NAMALWA (cell line): ENCODE results near the gene GFOD2.
"Not testable (repeated sequence)": the region's sequence is repeated elsewhere in the genome, so short reads cannot be mapped to it uniquely, and the experiment has no call there.

Experiments used
- DNase-seq: peaks from one replicate; pipeline ENCODE4 v3.0.0-alpha.2; 2015; ENCODE audit warnings: low spot score

GFOD2 gene, protein sequence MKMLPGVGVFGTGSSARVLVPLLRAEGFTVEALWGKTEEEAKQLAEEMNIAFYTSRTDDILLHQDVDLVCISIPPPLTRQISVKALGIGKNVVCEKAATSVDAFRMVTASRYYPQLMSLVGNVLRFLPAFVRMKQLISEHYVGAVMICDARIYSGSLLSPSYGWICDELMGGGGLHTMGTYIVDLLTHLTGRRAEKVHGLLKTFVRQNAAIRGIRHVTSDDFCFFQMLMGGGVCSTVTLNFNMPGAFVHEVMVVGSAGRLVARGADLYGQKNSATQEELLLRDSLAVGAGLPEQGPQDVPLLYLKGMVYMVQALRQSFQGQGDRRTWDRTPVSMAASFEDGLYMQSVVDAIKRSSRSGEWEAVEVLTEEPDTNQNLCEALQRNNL

DNA sequence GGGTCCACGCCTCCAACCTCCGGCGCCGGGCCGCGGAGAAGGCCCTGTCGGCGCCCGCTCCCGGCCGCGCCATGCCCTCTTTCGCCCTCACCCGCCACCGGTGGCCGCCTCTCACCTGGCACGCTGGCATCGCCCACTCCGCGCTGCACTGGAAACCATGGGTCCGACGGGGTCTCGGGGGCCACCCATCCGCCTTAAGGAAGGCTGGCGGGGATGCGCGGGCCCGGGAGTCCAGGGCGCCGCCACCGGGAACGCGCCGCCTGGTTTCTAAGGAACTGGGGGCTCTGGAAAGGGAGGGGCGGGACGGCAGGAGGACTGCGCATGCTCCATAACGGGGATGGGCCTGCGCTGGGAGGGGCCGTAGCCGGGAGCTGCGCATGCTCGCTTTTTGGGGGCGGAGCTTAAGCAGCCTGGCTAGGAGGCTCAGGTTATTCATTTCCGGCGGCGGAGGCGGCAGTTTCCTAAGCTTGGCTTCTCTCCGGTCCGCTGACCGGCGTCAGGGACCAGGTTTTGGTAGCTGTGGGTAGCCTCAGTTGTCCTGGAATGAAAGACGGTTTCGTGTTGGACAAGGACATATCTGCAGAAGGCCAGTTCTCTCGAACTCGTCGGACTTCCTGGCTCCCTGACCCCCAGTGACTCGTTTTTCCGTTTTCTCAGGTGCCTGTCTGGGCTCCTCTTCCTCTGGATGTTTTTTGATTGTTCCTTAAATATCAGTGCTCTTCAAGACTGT, at the start of gene GFOD2:
GFOD2 (minus strand) TSS at position 269 of the 730 bp plus-strand sequence. CDS start 33,601 bp downstream, outside the sequence.
- DNase-seq = peak; percentile 94

DNA sequence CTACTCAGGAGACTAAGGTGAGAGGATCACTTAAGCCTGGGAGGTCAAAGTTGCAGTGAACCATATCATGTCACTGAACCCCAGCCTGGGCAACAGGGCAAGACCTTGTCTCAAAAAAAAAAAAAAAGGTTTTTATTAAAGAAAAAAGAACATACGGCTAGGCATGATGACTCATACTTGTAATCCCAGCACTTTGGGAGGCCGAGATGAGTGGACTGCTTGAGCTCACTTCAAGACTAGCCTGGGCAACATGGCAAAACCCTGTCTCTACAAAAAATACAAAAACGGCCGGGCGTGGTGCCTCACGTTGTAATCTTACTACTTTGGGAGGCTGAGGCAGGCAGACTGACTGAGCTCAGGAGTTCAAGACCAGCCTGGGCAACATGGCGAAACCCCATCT, 48.8 kb upstream of the GFOD2 start:
- no peak for DNase-seq

DNA sequence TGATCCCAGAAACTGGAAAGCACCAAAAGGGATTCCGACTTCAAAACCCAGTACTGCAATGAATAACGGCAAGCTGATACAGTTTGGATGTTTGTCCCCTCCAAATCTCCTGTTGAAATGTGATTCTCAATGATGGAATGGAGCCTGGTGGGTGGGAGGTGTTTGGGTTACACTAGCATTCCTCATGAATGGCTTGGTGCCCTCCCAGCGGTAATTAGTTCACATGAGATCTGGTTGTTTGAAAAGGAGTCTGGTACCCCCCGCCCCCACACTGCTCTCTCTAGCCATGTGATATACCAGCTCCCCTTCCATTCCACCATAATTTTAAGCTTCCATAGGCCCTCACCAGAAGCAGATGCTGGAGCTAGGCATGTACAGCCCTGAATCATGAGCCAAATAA, 47.2 kb upstream of the GFOD2 start:
- no peak for DNase-seq

DNA sequence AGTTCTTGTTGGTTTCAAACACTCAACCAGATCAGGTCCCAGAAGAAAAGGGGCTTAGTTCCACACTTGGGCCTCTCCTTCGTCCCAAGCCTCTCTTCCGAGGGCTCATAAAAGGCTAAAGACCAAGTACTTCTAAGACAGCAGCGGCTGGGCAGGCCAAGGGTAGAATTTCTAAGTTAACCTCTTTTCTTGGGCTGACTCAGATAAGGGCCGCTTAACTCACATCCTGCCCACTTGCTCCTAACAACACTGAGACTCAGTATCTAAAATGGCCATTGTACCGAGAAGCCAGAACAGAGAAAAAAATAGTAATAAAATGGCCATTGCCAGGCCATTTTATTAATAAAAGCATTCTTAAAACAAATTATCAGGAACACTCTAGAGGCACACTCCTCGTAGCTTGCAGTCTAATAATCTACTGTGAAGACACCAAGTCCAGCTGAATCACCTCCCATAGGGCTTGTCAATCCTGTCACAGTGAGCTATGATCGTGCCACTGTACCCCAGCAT, 45.1 kb upstream of the GFOD2 start:
- no peak for DNase-seq

DNA sequence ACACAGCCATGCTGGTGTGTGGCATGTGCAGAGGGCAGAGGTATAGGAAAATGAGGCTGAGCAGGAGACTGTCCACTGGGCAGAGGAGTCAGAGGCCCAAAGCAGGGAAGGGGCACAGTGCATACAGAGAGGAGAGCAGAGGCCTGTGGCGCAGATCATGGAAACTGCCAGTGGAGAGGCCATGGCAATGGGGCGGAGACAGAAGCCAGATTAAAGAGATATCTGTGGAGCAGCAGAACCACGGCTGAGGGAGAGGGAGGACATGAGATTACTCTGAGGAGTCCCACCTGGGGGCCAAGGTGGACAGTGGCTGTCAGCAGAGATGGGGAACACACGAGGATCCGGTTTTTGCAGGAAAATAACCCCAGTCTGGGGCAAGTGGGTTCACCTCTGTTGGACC, 44.0 kb upstream of the GFOD2 start:
- no peak for DNase-seq

DNA sequence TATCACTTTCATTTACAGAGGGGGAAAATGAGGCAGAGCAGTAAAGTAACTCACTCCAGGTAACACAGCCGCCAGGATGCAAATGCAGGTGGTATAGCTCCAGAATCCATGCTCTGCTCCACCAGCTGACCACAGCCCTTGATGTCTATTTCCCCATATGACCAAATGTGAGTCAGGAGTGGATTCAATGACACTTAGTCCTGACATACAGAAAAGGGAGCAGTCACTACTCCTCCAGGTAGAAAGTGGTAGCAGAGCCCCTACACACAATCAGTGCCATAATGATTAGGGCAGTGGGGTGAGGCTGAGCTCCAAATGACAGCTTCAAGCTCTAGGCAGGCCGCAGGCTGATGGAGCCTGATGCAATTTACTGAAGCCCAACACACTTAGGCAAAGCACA, 43.3 kb upstream of the GFOD2 start:
- no peak for DNase-seq

DNA sequence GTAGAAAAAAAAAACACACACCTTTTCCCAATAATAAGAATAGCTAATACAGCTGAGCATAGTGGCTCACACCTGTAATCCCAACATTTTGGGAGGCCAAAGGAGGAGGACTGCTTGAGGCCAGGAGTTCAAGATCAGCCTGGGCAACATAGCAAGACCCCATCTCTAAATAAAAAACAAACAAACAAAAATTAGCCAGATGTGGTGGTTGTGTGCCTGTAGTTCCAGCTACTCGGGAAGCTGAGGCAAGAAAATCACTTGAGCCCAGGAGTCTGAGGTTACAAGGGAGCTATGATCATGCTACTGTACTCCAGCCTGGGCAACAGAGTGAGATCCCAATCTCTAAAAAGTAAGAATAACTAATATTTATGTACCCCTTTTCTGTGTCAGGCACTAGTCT, 42.8 kb upstream of the GFOD2 start:
- no peak for DNase-seq

DNA sequence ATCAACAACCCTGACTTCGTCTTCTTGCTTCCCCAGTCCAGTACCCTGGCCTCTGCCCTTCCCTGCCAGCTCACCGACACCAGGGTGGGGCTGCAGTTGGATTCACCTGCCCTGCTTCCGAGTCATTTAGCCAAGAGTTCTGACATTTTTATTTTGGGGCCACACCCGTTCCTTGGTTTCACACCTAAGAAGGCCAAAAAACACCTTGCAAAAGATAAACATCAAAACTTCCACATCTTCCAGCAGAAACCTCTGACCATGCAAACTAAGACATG, 41.8 kb upstream of the GFOD2 start:
- no peak for DNase-seq

DNA sequence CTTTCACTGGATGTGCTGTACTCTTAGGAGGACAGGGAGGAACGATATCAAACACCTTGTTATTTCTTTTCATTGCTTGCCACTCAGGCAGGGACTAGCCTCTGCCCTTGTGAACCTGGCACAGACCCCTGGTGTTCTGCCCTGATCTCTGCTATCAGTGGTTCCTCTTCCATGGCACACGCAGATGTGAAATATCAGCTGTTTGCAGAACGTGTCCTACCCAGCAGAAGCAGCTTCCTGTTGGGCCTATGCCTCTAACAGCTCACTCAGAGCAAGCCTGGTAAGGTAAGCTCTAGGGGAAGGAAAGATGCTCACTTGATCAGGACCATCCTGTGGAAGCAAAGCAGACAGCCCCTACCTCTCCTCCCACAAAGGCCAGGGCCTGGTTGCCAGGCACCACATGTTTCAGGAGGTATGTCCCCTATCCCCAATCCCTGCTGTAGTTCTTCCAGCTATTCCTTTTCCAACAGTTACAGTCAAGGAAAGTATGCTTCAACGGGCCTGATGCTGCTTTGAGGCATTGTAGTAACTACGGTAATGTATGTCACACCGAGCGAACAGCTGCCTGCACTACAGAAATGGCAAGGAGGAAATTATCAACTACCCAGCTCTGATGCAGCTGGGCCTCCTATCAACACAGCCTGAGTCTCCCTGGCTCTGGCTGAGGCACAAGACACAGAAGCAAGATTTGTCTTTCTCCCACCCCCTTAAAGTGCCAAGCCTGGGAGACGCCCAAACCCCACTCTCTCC, 41.3 kb upstream of the GFOD2 start:
- DNase-seq = peak; percentile 30

DNA sequence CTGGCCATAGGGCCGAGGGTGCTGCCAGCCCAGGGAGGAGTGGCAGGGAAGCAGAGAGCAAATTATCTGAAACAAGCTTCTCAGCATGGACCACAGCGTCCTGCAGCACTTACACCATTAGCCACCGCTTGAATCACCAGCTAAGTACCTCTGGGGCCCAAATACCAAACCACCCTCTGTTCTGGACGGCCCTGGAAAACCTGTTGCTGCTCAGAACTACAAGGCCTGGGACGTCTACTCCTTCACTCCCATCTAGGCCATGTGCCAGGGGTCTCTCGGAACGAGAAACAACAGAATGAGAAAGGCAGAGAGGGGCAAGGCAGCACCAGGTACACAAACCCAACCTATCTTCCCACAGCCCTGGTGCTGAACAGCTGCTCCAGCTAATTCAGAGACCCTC, 39.9 kb upstream of the GFOD2 start:
- DNase-seq = no peak

DNA sequence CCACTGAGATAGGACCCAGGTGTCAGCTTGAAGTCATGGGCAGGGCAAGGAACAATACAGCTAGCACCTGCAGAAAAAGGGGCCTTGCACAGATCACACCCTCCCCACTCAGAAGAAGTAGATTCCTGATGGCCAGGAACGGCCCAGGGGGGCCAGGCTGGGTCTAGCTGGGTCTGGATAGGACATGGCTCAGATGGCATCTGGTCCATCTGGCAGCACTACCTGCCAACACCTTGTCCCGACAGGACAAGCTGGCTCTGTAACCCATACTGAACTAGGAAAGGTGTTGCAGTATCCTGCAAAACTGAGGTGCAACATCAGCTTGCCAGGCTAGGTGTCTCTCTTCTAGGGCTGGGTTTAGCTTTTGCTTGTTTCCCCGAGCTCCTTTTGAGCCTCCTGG, 38.9 kb upstream of the GFOD2 start:
- no peak for DNase-seq

DNA sequence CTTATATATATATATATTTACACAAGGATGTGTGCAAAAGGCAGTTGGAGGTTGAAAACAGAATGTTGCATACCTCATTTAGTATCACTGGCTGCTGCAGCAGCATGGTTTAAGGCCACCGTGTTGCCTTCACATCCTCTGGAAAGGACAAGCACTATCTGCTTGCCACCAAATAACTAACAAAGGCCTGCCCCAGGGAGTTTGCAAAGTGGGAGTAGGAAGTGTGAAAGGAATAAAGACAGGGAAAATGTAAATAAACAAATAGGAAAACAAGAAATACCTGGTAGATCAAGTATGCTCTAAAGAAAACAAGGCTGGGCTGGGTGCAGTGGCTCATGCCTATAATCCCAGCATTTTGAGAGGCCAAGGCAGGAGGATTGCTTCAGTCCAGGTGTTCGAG, 33.5 kb upstream of the GFOD2 start:
- no peak for DNase-seq

DNA sequence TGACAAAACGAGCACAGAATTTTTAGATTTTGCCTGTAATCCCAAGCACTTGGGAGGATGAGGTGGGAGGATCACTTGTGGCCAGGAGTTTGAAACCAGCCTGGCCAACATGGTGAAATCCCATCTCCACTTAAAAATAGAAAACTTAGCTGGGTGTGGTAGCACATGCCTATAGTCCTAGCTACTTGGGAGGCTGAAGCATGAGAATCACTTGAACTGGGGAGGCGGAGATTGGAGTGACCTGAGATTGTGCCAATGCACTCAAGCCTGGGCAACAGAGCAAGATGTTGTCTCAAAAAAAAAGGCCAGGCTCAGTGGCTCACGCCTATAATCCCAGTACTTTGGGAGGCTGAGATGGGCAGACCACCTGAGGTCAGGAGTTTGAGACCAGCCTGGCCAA, 32.2 kb upstream of the GFOD2 start:
- not testable (repeated sequence) for DNase-seq

DNA sequence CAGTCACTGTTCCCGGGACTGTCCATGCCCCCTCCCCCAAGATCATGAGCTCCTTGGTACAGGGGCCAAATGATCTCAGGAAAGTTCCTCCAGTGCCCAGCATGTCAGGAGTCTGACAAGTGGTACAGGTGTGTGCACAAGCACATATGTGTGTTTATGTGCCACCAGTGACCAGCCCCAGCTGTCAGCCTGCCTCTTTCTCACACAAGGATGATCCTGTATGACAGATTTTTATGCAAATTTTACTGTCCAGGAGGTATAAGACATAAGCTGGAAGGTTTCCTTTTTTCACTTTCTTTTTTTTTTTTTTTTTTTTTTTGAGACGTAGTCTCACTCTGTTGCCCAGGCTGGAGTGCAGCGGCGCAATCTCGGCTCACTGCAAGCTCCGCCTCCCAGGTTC, 31.4 kb upstream of the GFOD2 start:
- peak; percentile 51 for DNase-seq

DNA sequence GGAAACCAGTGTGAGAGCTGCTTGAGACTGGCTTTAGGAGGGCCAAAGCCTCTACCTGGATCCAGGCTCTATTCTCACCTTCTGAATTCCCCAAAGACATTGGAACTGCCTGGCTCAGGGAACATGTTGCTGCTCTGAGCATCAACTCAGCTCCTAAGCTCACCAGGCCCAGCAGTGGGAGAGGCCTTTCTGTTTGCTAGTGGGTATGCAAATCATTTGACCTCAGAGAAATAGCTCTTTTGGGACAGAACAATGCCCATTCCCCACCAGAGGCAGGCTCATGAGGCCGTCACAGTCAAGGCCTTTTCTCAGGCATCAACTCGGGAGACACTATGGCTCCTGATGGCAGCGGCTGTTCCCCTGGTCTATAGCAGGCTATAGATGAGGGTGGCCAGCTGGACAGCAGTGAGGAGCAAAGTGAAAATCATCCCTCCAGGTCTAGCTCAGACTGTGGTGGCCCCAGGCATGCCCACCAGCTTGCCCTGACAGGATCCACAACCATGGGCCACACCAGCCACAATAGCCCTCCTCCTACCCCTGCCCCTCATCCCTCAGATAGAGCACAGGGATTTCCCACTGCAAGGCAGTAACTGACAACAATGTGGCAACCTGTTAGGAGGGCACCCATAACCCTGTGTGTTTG, 30.4 kb upstream of the GFOD2 start:
- no peak for DNase-seq

DNA sequence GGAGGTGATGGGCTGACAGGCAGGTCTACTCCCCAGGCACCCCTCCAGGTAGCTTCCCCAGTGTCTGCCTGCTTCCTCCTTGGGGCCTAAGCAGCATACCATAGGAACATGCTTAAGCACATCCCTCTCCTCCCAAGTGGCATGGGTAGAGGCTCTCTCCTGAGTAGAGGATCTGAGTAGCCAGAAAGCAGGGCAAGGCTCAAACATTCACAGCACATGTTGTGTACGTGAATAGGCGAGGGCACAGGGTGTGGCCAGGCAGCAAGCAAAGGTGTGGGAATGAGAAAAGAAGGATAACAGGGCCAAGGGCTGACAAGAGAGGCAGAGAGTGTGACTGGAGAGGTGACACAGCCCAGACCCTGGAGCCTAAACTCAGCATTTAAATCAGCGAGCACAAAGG, 29.7 kb upstream of the GFOD2 start:
- DNase-seq = no peak

DNA sequence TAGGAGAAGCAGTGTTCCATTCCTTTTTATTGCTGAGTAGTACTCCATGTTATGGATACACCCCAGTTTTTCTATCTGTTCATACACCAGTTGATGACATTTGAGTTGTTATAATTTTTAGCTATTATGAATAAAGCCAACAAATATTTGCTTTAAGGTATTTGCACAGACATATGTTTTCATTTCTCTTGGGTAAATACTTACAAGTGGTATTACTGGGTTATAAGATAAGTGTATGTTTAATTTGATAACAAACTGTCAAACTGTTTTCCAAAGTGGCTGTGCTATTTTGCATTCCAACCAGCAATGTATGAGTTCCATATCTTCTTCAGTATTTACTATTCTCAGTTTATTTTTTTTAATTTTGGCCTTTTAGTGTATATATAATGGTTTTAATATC, 27.7 kb upstream of the GFOD2 start:
- no peak for DNase-seq

DNA sequence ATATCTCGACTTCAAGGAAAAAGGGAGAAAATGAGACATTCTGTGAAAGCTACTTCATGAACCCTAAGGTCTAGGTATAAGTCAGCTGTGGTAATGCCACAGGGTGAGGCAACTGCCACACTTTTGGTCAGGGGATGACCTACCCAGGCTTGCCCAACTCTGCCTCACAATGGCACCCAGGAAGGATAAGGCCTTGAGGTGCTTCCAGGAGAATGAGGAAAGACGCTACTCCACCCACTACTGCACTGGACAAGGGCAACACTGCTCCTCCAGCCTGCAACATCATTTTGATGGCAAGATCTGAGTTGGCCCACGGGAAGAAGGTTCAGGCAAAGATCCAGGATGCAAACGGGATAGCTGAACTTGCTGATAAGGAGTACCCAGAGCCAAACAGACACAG, 22.0 kb upstream of the GFOD2 start:
- DNase-seq = no peak

DNA sequence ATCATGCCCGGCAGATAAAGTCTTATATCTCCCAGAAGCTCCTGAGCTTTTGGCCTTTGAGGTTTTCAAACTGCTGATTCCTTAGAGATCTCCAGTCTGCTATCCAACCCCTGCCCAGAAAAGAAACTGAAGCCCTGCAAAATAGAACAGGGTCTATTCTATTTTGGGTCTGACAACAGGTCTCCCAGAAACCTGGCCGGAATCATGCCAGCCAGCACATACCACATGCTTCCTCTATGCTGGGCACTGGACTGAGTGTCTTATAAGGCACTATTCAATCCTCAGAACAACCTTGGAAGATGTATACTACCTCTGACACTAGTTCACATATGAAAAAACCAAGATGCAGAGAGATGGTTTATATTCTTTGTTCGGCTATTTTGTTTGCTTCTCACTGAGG, 21.3 kb upstream of the GFOD2 start:
- DNase-seq = no peak

DNA sequence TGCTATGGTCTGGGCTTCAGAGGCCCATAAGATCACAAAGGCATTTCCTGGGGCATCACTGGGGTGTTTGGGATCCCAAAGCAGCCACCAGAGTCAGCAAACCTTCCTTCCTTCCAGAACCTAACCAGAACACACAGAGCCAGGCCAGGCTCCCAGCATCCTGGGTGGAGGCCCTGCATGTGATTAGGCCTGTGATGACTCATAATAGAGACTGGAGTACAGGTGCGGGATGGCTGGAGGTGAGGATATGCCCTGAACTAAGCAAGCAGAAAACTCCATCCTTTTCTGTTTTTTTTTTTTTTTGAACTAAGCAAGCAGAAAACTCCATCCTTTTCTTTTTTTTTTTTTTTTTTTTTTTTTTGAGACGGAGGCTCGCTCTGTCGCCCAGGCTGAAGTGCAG, 17.7 kb upstream of the GFOD2 start:
- DNase-seq = no peak

DNA sequence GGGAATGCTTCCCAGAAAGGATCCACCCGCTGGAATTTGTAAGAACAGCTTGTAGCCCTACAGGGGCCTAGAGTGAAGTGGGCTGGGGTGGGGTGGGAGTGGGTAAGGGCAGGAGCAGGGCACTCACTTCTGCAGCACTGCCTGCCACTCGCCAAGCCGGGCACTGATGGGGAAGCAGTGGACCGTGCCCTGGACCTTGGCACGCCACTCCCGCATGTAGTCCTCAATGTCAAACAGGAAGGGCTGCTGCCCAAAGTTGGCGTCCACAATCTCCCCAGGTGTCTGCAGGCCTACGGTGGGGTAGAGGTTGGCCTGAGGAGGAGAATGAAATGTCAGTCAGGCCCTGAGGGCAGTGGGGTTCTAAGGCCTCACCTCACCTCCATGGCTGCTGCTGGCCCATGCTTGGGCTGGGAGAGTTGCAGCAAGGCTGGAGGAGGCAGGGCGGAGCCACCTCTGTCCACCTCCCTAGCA, 15.7 kb upstream of the GFOD2 start:
- no peak for DNase-seq

DNA sequence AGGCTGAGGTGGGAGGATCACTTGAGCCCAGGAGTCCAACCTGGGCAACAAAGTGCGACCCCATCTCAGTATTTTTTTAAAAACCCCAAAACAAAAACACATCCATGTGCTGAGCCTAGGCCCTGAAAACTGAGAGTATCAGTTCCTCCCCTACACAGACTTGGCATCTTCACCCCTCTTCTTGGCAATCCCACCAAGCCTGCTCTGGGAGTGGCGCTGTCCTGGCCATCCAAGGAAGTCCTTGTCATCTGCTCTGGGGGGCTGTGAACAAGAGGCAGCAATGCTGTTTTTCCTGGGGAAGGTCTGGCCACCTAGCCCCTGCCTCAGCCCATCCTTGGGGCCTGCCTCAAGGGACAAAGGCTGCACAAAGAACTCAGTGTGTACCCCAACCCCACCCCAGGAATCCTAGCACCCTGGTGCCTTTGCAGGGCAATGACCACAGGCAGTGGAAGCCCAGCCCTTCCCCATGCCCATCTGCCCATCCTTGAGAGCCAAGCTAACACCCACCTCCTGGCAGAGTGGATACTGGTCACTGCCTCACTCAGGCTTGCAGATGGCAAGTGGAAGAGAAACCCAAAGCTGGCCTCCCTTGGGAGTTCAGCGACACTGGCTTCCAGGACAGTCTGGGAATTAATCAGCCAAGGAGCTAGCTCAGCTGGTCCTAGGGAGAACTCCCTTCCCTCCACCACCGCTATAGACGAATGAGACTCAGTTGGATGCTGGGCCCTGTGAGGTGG, 14.8 kb upstream of the GFOD2 start:
- no peak for DNase-seq
